HG02870 (cell line): ENCODE data around the gene FBXW12.
"Not testable (repeated sequence)": the region's sequence is repeated elsewhere in the genome, so short reads cannot be mapped to it uniquely, and the experiment has no call there.

Experiments
- ATAC-seq: cut with Tn5 transposase; IDR thresholded peaks from one replicate; pipeline ENCODE4 v1.9.1; 2021; ENCODE audit warnings: mild to moderate bottlenecking, moderate library complexity; ENCODE audit not compliant: unreplicated experiment

FBXW12 gene, protein sequence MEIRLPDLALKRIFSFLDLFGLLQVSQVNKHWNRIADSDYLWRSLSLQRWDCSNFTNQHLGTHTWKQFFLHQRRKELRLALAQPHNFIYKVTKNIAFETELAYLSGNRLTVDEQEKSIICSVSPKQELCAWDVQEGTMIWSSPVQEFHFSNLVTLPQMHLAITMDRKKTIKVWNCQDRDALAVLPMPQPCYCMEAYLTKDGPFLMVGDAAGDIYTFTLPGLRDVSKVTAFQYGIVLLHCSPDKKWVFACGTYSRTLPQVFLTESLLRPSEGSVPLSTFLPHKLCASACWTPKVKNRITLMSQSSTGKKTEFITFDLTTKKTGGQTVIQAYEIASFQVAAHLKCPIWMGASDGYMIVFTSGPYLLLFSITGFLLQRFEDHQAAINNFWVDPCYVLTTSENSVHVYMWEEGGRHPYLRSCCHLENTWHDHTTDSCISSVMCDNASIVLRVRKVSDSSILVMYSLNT

DNA sequence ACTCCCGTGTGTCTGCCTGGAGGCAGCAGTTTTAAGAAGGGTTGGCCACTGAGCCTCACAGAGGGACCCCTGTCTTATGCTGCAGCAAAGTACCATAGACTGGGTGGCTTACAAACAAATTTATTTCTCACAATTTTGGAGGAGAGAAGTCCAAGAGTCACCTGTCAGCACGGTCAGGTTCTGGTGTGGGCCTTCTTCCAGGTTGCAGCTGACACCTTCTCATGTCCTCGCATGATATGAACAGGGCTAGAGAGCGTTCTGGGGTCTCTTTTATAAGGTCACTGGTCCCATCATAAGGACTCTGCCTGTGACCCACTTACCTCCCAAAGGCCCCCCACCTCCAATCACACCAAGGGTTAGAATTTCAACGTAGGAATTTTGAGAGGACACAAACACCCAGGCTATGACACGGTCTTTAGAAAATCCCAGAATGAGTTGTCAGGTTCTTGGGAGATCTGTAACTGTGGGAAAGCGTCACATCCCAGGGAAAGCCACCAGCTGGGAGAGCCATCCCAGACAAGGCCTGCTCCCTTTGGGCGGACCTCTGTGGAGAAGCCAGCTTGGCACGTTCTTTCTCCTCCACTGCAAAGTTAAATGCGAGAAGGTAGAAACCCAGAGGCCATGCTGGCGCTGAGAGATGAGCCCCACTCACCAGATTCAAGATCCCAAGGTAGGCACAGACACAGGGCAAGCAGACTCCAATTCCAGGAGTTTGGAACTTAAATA, at the start of gene FBXW12:
Gene FBXW12 (plus strand): TSS at position 569 of the 726 bp plus-strand sequence. CDS start 549 bp downstream, outside the sequence.
- no peak for ATAC-seq

DNA sequence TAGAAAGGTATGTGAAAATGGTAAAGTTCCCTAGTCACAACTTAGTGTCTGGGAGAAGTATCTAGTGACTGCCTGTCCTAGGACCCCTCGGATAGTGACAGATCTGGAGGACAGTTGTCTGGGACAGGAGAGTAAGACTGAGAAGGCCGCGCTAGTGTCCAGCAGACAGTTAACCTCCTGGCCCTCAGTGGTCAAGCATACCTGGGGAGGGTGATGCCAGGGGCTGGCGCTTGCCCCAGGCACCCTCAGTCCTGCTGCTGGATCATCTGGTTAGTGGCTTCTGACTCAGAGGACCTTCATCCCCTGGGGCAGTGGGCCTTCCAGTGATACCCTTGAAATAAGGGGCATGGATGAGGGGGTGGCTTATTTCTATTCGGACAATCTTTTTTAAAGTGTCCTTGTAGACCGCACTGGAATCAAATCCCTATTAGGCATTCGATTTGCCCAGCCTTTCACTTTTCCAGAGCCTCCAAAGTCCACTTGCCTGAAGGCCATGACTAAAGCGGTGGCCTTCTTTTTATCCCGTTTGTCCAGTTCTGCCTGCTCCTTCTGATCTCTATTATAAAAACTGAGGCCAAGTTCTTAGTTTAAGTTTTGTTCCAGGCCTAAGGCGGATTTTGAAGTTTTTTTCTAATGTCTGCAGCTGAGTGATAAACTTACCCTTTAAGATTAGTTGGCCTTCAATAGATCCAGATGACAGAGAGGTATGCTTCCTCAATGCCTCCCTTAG, 40.1 kb upstream of the FBXW12 start:
- not testable (repeated sequence) for ATAC-seq

DNA sequence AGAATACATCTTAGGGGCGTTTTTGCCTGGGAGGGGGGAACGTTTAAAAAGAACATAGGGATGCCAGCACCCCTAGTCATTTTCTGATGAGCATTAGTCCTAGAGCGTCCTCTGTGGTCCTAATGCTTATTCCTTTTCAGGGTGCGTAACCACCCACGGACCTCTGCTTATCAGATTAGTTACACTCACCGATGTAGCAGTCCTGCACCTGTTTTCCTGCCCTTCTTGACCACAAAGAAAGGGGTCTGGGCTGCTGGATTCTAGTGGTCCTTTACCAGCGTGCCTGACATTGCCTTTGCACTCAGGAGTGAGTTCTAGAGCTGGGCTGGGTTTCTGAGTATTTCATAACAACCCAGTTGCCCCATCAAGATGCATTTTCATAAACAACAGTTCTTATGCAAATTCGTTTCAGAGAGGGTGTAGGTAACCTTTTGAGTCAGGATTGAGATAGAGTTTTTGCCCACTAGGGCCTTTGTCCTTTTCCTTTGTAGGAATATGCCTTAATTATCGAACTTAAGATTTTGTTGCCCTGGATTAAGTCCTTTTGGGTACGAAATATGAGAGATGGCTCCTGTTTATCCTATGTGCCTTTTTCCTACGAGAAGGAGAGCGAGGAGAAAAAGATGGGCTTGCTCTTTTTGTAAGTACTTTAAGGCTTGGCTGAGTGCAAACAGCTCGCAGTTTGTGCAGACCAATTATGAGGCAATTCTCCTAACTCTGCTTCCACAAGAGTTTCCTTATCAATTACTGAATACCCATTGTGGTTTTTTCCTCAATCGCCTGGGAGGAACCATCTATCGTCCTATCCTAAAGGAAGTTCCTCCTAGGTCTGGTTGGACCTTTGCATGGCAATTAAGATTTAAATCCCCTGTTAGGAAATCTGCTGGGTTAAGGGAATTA, 38.4 kb upstream of the FBXW12 start, which contains the start of gene SPINK8:
Gene SPINK8 (minus strand): TSS at position 316 of the 900 bp plus-strand sequence. CDS start 5,320 bp downstream, outside the sequence.
- not testable (repeated sequence) for ATAC-seq

DNA sequence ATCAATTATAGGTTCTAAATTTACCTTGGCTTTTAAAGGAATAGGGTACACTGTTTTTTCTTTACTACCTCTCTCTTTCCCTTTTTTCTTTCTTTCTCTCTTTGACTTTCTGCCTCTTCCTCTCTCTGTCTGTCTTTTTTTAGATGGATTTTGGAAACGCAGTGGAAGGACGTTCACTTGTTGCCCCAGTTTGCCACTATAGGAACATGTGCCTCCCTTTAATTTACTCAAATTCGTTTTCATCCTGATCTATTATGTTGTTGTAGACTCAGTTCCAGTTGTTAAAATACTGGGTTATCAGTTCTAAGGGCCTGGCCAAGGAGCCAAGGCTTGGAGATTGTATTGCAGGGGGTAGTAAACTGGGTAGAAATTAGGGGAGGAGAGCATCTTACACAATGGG, 37.4 kb upstream of the FBXW12 start:
- no peak for ATAC-seq

DNA sequence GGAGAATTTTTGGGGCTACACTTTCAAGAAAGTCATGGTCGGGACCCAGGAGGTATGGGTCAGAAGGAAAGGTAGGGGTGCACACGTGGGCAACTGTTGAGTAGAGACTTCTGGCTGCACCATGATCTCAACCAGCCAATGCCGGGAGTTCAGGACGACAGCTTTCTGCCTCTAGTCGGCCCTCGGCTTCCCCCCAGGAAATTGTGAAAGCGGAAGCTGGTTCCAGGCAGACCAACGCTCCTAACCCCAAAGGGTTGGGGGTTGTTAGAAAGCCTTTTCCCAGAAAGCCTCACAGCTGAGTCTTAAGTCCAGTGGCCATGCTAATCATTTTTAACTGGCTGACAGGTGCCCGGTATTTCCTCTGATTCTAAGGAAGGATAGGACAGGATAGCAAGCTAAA, 36.7 kb upstream of the FBXW12 start:
- ATAC-seq = not testable (repeated sequence)

DNA sequence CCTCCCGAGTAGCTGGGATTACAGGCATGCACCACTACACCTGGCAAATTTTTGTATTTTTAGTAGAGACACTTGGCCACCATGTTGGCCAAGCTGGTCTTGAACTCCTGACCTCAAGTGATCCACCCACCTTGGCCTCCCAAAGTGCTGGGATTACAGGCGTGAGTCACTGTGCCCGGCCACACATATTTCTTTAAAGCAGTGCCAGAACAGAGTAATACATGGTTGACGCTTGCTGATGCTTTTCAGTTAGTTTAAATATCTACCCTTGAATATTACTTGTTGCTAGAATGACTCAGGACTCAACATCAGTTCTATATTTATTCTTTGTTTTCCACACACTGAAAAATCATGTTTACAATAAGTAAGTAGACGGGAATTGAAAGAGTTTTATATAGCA, 34.5 kb upstream of the FBXW12 start:
- ATAC-seq = not testable (repeated sequence)

DNA sequence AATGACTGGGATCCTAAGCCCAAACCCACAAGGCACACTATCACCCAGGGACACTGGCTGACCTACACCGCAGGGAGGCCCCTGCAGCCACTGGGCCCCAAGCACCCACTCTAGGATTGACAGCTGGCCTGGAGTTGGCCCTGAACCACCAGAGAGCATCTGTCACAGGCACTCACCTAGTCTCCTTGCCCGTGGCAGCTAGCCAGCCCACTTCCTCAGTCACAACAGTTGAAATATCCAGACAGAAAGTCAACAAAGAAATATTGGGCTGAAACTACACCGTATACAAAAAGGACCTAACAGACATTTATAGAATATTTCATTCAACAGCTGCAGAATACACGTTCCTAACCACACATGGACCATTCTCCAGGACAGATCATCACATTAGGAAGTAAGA, 33.4 kb upstream of the FBXW12 start:
- ATAC-seq = no peak

DNA sequence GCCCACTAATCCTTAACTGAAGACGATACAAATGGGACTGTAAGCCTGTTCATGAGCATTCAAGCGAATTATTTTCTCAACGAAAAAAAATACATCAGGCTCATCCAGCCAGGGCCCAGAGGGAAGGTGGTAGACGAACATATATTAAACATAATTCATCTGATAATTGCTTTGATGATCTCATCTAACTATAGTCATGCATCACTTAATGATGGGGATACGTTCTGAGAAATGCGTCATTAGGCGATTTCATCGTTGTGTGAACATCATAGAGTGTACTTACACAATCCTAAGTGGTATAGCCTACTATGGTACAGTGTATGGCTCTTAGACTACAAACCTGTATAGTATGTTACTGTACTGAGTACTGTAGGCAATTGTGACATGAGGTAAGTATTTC, 28.6 kb upstream of the FBXW12 start:
- ATAC-seq = no peak

DNA sequence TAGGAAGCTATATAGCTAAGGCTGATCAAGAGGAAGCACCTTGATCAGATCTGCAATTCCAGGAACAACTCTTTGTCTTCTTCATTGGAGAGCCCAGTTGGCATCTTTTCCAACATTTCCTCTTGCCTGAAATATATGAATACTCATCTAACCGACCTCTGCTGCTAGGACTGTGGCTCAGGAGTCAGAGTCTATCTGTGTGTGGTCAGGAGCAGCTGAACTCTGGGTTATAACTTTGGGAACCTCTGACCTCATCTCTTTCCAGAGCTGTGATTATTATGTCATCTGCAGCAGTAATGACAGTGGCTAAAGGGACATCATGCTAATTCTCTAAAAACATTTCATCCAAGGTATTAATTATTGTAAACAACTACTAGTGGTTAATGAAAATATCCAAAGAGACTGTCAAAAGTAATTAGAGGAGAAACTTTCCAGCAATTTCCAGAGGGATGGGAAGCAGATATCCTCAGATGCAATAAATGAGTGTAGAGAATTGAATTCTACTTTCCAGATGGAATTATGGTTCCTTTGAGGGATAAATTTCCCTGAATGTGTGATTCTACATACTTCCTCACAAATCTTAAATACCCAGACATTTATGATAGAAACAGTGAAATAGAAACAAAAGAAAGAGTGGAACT, 27.0 kb upstream of the FBXW12 start:
- no peak for ATAC-seq

DNA sequence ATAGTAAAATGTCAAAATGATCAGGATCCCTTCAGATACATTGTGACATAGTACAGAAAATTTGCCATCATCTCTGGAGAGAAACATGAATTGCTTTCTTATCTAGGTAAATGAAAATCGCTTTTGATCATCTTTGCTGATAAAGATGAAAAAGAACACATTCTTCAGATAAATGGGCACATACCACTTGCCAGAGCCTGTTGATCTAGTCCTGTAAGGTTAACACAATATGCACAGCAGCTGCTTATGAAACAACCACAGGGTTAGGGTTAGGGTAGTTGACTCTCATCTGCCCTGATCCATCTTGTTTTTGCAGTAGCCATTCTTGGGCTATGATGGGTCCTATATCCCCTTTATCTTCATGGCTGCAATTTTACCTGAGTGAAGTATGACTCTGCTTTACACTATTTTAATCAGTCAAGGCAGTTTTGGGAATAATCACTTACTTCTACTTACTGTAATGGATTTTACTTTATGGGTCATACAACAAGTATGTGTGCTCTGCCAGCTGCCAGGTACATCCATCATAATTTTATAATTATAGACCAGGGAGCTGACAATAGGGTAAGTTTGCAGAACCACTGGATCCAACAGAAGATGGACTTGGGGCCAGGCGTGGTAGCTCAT, 26.0 kb upstream of the FBXW12 start:
- ATAC-seq = no peak

DNA sequence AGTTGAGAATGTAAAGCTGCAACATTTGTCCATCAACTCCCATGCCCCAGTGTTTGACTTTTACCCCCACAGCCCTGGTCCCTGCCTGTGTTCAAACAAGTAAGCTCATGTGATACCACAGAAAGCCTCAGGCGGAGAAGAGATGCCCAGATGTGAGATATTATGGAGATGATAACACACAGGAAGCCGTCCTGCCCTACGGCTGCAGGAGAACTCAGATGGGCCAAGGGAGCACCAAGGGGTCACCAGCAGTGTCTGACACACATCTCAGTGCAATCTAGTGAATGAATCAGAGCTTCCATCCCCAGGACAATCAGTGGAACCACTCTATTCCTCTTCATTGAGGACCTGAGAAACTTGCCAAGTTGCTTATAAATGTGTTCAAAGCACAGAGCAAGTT, 24.5 kb upstream of the FBXW12 start:
- ATAC-seq = no peak

DNA sequence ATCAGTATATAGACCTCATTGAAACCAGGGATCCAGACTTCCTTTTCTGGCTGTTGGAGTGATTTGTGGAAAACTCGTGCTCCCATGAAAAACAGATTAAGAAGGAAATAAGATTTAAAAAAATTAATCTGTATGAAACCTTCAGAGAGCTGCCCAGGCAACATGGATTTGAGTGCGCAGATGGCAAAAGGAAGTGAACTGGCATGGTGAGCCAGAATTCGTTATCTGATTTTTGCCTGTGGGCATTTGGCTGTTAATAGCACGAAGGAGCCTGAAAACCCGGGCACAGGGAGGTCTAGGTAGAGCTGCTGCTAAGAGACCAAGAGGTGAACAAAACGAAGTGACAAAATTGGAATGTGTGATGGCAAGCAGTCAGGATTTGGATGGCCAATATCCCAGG, 19.5 kb upstream of the FBXW12 start:
- ATAC-seq = no peak

DNA sequence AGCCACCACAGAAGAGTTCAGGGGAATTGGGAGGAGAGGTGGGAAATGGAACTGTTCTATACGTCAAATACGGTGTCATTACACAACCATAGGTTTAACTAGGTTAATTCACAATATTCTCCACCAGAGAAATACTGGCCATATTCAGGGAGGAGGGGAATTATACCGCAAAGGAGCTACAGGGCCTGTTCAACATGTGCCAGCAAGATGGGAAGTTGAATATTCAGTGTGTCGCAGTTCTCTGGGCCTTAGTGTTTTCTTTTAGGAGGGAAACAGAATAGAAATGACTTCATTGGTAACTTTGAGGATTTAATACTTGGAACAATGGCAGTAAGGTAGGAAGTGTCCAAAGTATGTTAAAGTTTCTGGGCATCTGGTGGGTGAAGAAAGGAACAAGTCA, 18.0 kb upstream of the FBXW12 start:
- no peak for ATAC-seq

DNA sequence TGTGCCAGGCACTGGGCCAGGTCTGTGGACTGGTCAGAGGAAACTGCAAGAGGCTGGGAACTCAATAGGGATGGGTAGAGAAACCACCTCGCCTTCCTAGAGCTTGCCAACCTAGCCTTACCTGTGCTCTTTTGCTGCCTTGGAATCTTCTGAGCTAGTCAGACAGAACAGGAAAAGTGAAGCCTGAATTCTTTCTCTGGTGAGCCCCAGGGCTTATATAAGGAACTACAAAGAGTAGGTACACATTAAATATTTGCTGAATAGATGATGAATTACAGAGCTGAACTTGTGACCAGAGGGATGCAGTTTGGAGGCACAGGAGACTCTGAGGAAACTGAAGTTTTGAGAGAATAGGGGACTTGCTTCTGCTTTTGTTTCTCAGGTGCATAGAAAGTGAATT, 15.6 kb upstream of the FBXW12 start:
- ATAC-seq = no peak

DNA sequence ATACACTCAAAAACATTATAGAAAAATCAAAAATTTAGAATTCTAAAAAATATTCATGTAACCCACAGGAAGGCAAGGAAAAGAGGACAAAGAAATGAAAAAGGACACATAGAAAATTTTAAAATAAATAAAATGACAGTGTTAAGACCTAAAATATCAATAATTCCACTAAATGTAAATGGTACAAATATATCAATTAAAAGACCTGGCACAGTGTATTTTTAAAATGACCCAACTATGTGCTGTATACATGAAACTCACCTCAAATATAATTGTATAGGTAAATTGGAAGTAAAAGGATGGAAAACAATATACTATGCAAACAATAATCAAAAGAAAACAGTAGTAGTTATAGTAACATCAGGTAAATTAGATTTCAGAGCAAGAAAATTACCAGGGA, 10.1 kb upstream of the FBXW12 start:
- ATAC-seq = no peak

DNA sequence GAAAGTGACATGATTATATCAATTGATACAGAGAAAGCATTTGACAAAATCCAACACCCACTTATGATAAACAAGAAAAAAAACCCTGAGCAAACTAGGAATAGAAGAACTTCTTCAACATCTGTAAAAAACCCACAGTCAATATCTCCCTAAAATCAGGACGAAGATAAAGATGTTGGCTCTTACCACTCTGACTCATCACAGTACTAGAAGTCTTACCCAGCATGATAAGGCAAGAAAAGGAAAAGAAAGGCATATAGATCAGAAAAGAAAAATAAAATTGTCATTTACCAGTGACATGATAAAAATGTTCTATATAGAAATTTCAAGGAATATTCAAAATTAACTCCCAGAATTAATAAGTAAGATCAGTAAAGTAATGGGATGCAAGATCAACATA, 7.2 kb upstream of the FBXW12 start:
- ATAC-seq = no peak

DNA sequence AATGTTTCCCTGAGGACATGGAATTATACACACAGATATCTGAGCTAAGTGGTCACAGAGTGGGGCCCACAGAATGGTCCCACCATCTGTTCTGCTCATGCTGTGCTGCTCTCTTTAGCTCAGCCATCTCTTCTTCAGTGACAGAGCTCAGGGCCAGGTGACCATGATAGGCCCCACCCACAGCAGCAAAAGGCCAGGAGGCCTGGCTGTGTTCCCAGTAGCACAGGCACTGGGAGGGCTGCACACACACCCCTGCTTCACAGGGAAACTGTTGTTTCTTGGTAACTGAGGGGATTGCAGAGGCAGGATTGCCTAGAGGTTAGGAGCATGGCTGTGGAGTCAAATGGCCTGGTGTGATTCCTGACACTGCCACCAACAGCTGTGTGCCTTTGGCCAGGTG, 4.8 kb upstream of the FBXW12 start:
- no peak for ATAC-seq

DNA sequence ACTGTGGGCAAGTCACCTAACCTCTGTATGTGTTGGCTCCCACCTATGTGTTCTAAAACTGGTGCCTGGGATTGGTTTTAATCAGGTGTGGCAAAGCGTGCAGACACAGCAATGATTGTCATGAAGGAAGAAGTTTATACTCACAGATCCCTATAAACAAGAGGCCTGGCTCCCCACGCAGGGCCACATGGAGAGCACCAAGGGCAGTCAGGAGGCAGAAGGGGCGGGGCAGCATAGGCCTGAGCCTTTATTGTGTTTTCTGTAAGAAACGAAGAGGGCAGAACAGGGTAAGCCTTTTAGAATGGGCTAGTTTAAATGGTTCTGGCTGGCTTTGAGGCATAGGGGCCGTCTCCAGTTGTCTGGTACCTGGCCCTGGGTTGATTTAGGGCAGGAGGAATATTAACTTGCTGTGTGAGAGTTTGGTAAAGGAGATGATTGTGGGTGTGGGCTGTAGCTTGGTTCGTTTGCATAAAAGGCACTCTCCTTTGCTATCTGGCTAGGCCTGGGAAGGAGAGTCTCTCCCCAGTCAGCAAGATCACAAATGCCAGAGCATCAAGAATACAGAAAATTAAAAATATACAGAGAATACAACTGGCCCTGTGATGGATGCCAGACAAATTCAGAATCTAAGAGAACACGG, 2.2 kb upstream of the FBXW12 start:
- ATAC-seq = no peak

DNA sequence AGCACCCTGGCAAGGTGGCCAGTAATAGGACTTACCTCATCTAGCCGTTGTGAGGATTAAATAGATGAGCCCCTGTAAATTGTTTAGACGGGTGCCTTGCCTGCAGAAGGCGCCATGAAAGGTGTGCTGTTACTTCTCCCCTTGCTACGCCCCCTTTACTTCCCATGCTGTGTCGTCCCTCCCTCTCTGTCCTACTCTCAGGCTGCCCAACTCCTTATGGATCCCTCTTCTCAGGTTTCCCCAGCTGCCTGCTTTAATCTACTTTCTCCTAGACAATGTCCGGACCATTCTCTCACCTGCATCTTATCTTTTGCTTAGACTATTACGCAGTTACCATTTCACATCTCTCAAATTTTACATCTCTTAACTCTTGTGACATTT, 1.7 kb upstream of the FBXW12 start:
- no peak for ATAC-seq
